ENCODE results near the gene CDYL. TPM values are rescaled to one million over a fixed set of nuclear protein-coding genes. Genes with fewer than 3 reads are reported as not detected.
A peak's percentile ranks its signal among the peaks of the same experiment; 100 is the strongest.

Gene CDYL, protein sequence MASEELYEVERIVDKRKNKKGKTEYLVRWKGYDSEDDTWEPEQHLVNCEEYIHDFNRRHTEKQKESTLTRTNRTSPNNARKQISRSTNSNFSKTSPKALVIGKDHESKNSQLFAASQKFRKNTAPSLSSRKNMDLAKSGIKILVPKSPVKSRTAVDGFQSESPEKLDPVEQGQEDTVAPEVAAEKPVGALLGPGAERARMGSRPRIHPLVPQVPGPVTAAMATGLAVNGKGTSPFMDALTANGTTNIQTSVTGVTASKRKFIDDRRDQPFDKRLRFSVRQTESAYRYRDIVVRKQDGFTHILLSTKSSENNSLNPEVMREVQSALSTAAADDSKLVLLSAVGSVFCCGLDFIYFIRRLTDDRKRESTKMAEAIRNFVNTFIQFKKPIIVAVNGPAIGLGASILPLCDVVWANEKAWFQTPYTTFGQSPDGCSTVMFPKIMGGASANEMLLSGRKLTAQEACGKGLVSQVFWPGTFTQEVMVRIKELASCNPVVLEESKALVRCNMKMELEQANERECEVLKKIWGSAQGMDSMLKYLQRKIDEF
- 28.2 TPM for total RNA-seq (ENCODE audit: insufficient read depth, low replicate concordance)

DNA sequence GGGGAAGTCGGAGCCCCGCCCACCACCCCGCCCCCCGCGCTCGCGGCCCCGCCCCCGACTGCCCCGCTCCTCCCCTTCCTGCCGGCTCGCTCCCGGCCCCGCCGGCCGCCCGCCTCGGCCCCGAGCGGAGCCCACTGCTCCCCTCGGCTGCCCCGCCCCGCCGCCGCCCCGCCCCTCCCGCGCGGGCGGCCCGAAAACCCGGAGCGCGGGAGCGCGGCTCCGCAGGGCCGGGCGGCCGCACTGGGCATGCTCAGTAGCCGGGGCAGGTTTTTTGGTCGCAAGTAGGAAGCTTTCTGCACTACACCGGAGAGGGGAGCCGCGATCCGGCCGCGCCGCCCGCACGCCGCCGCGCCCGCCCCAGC is at the start of gene CDYL:
CDYL (plus strand) TSS at position 274 of the 362 bp plus-strand sequence. CDS start 380 bp downstream, outside the sequence.
- DNase-seq (ENCODE audit: low spot score) = peak; percentile 93

- DNase-seq (ENCODE audit: low spot score) = no peak
Measured at GRCh38 chr6:4726645-4727044, 49.6 kb upstream of the CDYL start.

GRCh38 chr6:4727217-4727616 is 49.0 kb upstream of the CDYL start:
- DNase-seq (ENCODE audit: low spot score) = no peak

DNA sequence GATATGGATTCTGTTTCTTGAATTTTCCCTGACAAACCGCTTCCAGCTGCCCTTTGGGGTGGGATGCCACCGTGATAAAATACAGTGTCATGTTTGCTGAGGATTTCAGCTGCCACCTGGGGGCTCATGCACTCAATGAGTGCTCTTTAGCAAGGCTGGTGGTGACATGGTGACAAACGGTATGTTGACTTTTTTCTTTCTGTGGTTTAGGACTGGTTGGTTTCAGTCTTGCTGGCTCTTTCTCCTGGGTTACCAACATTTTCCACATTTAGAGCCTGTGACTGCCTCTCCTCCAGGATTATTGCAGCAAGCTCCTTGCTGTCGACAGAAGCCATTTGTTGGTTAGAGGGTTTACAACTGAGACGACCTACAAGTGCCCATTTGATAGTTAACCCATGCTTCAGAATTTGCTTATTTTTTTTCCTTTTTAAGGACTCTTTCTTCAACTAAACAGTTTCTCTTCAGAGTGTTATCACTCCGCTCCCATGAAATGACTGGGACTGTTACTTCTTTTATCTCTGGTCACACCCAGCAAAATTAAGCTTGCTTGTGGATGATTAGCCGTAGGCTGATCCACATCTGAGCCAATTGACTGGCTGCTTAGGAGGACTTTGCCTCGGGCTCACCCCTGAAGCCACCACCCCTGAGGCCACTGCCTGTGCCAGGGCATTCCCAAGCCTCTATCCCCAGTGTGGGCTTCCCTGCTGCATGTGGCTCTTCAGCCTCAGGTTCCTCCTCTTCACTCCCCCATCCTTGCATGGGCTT is 48.4 kb upstream of the CDYL start:
- DNase-seq (ENCODE audit: low spot score) = peak; percentile 21

GRCh38 chr6:4728436-4728769 is 47.8 kb upstream of the CDYL start:
- no peak for DNase-seq (ENCODE audit: low spot score)

DNA sequence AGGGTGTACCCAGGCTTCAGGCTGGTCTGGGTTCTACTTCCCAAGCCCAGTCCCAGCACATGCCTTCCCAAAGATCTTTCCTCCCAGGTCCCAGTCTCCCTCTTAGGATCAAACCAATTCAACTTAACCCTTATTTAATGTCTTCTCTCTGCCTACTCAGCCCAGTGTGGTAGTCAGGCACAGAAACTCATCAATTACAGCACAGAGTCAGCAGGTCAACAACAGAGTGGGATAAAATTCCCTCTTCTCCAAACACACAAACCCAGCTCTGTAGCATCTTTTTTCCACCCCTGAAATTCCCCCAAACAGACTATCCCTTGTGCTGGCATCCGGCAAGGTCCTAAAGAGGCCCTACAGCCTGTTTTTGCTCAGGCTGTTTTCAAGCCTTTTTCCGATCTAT is 47.3 kb upstream of the CDYL start:
- no peak for DNase-seq (ENCODE audit: low spot score)

DNA sequence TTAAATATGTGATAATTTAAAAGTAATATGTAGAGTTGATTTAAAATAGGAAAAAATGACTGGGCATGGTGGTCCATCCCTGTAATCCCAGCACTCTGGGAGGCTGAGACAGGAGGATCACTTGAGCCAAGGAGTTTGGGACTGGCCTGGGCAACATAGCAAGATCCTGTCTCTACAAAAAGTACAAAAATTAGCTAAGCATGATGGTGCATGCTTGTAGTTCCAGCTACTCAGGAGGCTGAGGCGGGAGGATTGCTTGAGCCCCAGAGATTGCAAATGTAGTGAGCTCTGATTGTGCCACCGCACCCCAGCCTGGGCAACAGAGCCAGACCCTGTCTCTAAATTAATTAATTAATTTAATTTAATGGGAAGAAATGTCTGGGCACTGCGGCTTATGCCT is 44.2 kb upstream of the CDYL start:
- DNase-seq (ENCODE audit: low spot score) = no peak

- DNase-seq (ENCODE audit: low spot score) = peak; percentile 85
Measured at GRCh38 chr6:4732691-4733315, 43.4 kb upstream of the CDYL start.

DNA sequence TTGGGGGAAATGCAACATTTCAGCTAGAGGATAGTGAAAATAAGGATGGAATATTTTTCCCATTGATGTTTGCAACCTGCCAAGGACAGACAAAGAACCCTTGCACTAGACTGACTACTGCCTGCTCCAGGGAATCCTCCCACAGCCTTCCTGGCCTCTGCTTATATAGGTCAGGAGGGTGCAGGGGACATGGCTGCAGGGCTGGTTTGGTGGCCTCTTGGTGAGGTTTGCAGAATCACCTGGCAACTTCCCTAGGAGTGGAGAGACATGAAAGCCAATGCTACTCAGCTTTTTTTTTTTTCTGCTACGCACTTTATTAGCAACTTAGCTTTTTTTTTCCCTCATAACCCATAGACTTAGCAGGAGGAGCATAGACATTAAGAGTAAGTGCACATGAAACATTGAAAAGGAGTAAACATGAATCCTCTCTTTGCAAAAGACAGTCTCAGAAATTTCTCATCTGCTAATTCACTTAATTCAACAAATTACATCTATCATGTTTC is 39.8 kb upstream of the CDYL start:
- no peak for DNase-seq (ENCODE audit: low spot score)

- DNase-seq (ENCODE audit: low spot score) = no peak
Measured at GRCh38 chr6:4740032-4740431, 36.2 kb upstream of the CDYL start.

GRCh38 chr6:4743062-4743461 is 33.1 kb upstream of the CDYL start:
- DNase-seq (ENCODE audit: low spot score) = peak; percentile 78

DNA sequence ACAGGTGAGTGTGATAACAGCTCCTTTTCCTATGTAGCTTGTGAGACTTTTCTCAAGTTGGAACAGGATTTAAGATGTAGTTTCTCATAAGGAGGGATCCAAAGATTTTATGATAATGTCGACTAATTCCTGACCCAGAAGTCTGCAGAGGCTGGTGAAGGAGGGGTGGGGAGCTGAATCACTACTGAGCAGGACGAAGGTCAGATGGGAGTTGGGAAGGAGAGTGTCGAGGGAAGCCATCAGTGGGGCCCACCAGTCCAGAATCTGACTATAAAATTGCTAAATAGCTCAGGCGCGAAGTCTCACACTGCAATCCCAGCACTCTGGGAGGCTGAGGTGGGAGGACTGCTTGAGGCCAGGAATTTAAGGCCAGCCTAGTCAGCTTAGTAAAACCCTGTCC is 32.3 kb upstream of the CDYL start:
- no peak for DNase-seq (ENCODE audit: low spot score)

- DNase-seq (ENCODE audit: low spot score) = no peak
Measured at GRCh38 chr6:4747588-4747987, 28.6 kb upstream of the CDYL start.

GRCh38 chr6:4751823-4752464 is 24.3 kb upstream of the CDYL start:
- DNase-seq (ENCODE audit: low spot score) = no peak

GRCh38 chr6:4756247-4756646 is 20.0 kb upstream of the CDYL start:
- DNase-seq (ENCODE audit: low spot score) = no peak

DNA sequence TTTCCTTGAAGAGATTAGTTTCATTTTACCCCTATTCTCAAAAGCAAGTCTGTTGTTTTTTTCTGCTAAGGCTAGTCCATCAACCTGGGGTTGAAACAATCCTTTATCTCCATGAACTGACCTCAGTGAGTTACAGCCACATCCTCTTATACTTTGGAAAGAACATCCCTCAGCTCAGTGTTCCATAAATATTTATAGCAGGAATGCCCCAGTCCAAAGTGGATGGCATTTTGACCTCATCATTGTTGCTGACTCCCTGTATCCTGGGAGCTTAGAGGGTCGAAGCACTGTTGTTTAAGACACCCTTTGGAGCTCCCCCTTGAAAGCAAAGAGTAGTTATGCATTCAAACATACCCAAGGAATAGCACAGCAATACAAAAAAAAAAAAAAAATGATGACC is 16.2 kb upstream of the CDYL start:
- DNase-seq (ENCODE audit: low spot score) = no peak

GRCh38 chr6:4760773-4761172 is 15.4 kb upstream of the CDYL start:
- no peak for DNase-seq (ENCODE audit: low spot score)

DNA sequence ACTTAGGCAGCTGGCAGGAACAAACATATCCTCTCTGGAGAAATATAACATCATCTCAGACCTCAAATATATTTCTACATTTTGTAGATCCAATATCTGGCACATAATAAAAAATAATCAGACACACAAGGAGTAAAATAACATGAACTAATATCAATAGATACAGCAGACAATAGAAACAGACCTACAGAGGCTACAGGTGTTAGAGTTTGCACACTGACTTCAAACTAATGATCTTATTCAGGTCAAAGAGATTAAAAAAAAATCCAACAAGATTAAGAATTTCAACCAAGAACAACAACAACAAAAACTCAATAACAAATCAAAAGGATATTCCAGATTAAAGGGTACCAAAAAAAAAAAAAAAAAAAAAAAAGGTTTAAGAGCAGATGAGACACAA is 13.9 kb upstream of the CDYL start:
- DNase-seq (ENCODE audit: low spot score) = no peak

DNA sequence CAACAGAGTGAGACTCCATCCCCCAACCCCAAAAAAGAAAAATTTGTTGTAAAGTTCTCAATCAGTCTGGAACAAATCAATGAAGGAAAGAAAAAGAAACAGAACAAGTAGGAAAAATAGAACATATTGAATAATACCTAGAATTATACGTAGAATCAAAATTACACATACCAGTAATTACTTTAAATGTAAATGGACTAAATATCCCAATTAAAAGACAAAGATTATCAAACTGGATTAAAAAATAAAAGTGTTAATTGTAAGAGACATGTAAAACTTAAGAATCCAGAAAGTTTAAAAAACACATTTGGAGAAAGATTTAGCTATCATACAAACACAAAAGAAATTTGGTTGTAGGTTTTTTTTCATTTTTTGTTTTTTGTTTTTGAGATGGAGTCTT is 12.3 kb upstream of the CDYL start:
- DNase-seq (ENCODE audit: low spot score) = no peak

DNA sequence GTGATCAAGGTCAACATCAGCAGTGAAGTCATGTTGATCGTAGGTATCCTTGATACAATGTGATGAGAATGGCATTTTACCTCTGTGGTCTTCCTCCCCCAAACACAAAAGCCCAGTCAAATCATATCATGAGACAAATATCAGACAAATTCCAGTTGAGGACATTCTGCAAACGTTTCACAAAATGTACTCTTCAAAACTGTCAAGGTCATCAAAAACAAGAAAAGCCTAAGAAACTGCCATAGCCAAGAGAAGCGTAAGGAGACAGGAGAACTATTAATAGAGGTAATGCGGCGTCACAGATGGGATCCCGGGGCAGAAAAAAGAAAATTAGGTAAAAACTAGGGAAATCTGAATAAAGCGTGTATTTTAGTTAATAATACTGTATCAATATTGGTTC is 7.4 kb upstream of the CDYL start:
- no peak for DNase-seq (ENCODE audit: low spot score)

- DNase-seq (ENCODE audit: low spot score) = no peak
Measured at GRCh38 chr6:4772750-4773149, 3.5 kb upstream of the CDYL start.

DNA sequence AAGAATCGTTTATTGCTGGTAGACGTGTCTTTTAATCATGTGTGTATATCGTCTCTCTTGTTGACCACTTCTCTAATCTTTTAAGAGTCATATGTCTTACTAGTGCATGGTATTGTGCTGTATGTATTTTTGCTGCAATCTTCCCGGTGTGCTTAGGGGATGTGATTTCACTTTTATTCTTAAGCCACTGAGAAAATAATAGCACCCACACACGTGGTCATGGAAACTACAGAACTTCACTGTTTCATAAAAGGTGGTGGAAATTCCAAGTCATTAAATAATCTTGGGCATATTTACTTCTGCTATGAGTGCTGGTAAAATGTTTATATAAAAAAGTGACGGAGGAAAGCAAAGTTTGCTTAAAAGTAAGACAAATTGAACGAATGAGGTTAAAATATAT is 3.0 kb upstream of the CDYL start:
- no peak for DNase-seq (ENCODE audit: low spot score)
